K562 (cell line): Measurements from ENCODE around the gene WASF1. TPM values are rescaled to one million over a fixed set of nuclear protein-coding genes. Genes with fewer than 3 reads are reported as not detected.
A peak's percentile ranks its signal among the peaks of the same experiment; 100 is the strongest.
"Not testable (repeated sequence)": the region's sequence is repeated elsewhere in the genome, so short reads cannot be mapped to it uniquely, and the experiment has no call there.

Experiments
- ATAC-seq: fragments of 200-7000 bp; cut with Tn5 transposase; 3 replicates; pipeline ENCODE4 v1.9.1; 2020; ENCODE audit warnings: moderate library complexity
- BruUV-seq: library from RNA; stranded (reverse); fragments of 400-500 nt; replicated peaks from 2 replicates; lab custom pipeline; 2021; lab: Mats Ljungman, UMichigan
- CTCF ChIA-PET: fragments of 300-600 bp; formaldehyde crosslinking; extraction: SDS; loops from one replicate; lab custom pipeline; 2021; ENCODE audit warnings: low intra/inter-chr PET ratio; lab: Yijun Ruan, JAX
- POLR2A ChIA-PET: fragments of 300-600, 350-650 bp; sonication (Branson Sonifier 250); formaldehyde crosslinking; extraction: SDS; loops from one replicate; lab custom pipeline; 2021; ENCODE audit warnings: antibody characterized with exemption, inconsistent platforms; lab: Yijun Ruan, JAX
- DNase-seq, 4 experiments: peaks; one replicate each; pipeline versions ENCODE4 v3.0.0 to v3.0.0-alpha.2; 2011 to 2018; ENCODE audit warnings: low spot score in 3 of 4, mixed read lengths in 3 of 4; ENCODE audit errors: extremely low read depth in 1 of 4
- FAIRE-seq: peaks from 2 replicates; lab custom pipeline; 2011; peaks lifted over from hg19 to GRCh38; lab: Jason Lieb, UNC
- H2AFZ ChIP-seq: 2 replicates; pipeline ENCODE4 v1.6.0; 2011; ENCODE audit warnings: low read depth, low read length, control low read depth, inconsistent platforms
- H3K27ac ChIP-seq: fragments of 200-600 bp; 3 replicates; pipeline ENCODE4 v1.8.0; 2011; ENCODE audit warnings: low read depth, mild to moderate bottlenecking, control low read depth, inconsistent platforms, low read length, moderate library complexity, mixed read lengths; ENCODE audit errors: extremely low read depth
- H3K27me3 ChIP-seq, 2 experiments: fragments of 300-600 bp in 1 of 2; 2 replicates in 1 of 2; 3 replicates in 1 of 2; pipeline versions ENCODE4 v1.6.0 to v1.8.0; 2011; ENCODE audit warnings: inconsistent platforms in 2 of 2, low read length in 2 of 2, mild to moderate bottlenecking in 1 of 2, mixed read lengths in 1 of 2, moderate library complexity in 1 of 2; ENCODE audit not compliant: control insufficient read depth in 2 of 2, insufficient read depth in 2 of 2
- H3K36me3 ChIP-seq: fragments of 300-600 bp; 3 replicates; pipeline ENCODE4 v1.8.0; 2011; ENCODE audit warnings: mild to moderate bottlenecking, low read length, inconsistent platforms; ENCODE audit not compliant: control insufficient read depth, insufficient read depth
- H3K4me1 ChIP-seq, 2 experiments: fragments of 200-600 bp in 1 of 2; replicated peaks in 1 of 2; 2 replicates in 1 of 2; 3 replicates in 1 of 2; pipeline versions ENCODE4 v1.5.1 to v1.8.0; 2011; ENCODE audit warnings: inconsistent platforms in 2 of 2, low read length in 2 of 2, mild to moderate bottlenecking in 1 of 2, mixed read lengths in 1 of 2, moderate library complexity in 1 of 2; ENCODE audit not compliant: control insufficient read depth in 2 of 2, insufficient read depth in 2 of 2
- H3K4me2 ChIP-seq: 2 replicates; pipeline ENCODE4 v1.6.1; 2011; ENCODE audit warnings: low read length, control low read depth, inconsistent platforms, mixed read lengths; ENCODE audit not compliant: insufficient read depth
- H3K4me3 ChIP-seq: fragments of 200-600 bp; sonication (generic), shearing (Covaris generic); 2 replicates; pipeline ENCODE4 v1.5.1; 2016; ENCODE audit warnings: control low read depth, inconsistent platforms
- H3K79me2 ChIP-seq: fragments of 200-600 bp; 3 replicates; pipeline ENCODE4 v1.8.0; 2011; ENCODE audit warnings: low read length, inconsistent platforms; ENCODE audit not compliant: control insufficient read depth, insufficient read depth
- H3K9ac ChIP-seq, 2 experiments: 2 replicates each; pipeline versions ENCODE4 v1.6.0 to v1.6.1; 2011; ENCODE audit warnings: low read depth in 2 of 2, low read length in 2 of 2, control low read depth in 1 of 2, inconsistent platforms in 1 of 2, mild to moderate bottlenecking in 1 of 2, mixed read lengths in 1 of 2; ENCODE audit not compliant: insufficient read depth in 1 of 2
- H3K9me1 ChIP-seq: one replicate; pipeline ENCODE4 v1.6.0; 2011; ENCODE audit warnings: inconsistent platforms, mild to moderate bottlenecking, low read length, moderate library complexity; ENCODE audit not compliant: control insufficient read depth, insufficient read depth
- H3K9me3 ChIP-seq: replicated peaks from 2 replicates; pipeline ENCODE4 v1.5.1; 2011; ENCODE audit warnings: low read depth, low read length, inconsistent platforms; ENCODE audit not compliant: control insufficient read depth, insufficient read depth
- H4K20me1 ChIP-seq: replicated peaks from 2 replicates; pipeline ENCODE4 v1.6.1; 2011; ENCODE audit warnings: low read length, inconsistent platforms, mixed read lengths; ENCODE audit not compliant: control insufficient read depth, insufficient read depth
- BHLHE40 ChIP-seq: IDR thresholded peaks from 2 replicates; pipeline ENCODE4 v1.6.1; 2011; ENCODE audit warnings: low read length, improper control_type of control experiment
- CHD2 ChIP-seq: IDR thresholded peaks from 2 replicates; pipeline ENCODE4 v1.6.1; 2011; ENCODE audit warnings: low read depth, low read length
- MAFF ChIP-seq: IDR thresholded peaks from 2 replicates; pipeline ENCODE4 v1.6.1; 2012; ENCODE audit warnings: low read length, improper control_type of control experiment
- PRDM10 ChIP-seq: fragments of 450-650 bp; IDR thresholded peaks from 2 replicates; pipeline ENCODE4 v1.6.1; 2018; ENCODE audit not compliant: partially characterized antibody
- SAFB ChIP-seq: fragments of 200-400 bp; formaldehyde crosslinking; IDR thresholded peaks from 2 replicates; pipeline ENCODE4 v1.6.1; 2017; ENCODE audit warnings: low read depth, low read length, borderline replicate concordance
- ZBTB49 ChIP-seq: sonication (generic); formaldehyde crosslinking; IDR thresholded peaks from 2 replicates; pipeline ENCODE4 v1.8.0; 2022; ENCODE audit warnings: missing genetic modification reagents, mild to moderate bottlenecking, borderline replicate concordance
- ZBTB8A ChIP-seq: fragments of 450-650 bp; IDR thresholded peaks from 2 replicates; pipeline ENCODE4 v1.6.1; 2018; ENCODE audit warnings: mild to moderate bottlenecking, moderate library complexity; ENCODE audit not compliant: partially characterized antibody
- ZNF146 ChIP-seq: IDR thresholded peaks from one replicate; pipeline ENCODE4 v1.6.1; 2018; ENCODE audit warnings: missing compliant biosample characterization; ENCODE audit not compliant: unreplicated experiment
- WGBS: fragments of 100-300 bp; shearing (Covaris generic); methylation state at CpG from one replicate; pipeline ENCODE4 v1.1.6; 2016; ENCODE audit warnings: low coverage, mixed read lengths; ENCODE audit not compliant: insufficient coverage; ENCODE audit errors: missing lambda C conversion rate; 5-methylcytosine and 5-hydroxymethylcytosine counted together
- in situ Hi-C: fragments of 300-500 bp; cut with MboI; formaldehyde crosslinking; loops from 4 replicates; pipeline ENCODE4 v1.15.0; 2018; ENCODE audit warnings: inconsistent platforms, mixed read lengths
- intact Hi-C: fragments of 100-400 bp; cut with micrococcal nuclease; formaldehyde crosslinking; loops from 2 replicates; pipeline ENCODE4 v1.14.2; 2022
- polyA plus RNA-seq, 8 experiments: library from polyadenylated mRNA; depleted of rRNA in 4 of 8; stranded (reverse) in 5 of 8; unstranded in 3 of 8; fragments of >200 nt; fragmentation: Nextera tagmentation in 2 of 8; fragmentation: Illumina TruSeq in 1 of 8; extraction: Ambion mirVana in 2 of 8; extraction: Trizol in 1 of 8; gene quantifications; 2 replicates each; pipeline versions ENCODE4 v1.2.1 to v1.2.3, GENCODE V29; 2011 to 2014; ENCODE audit warnings: inconsistent platforms in 1 of 8, missing spikeins in 1 of 8
- total RNA-seq, 7 experiments: library from RNA; depleted of rRNA in 6 of 7; stranded (reverse); fragments of >200 nt in 6 of 7; fragmentation: Illumina TruSeq in 2 of 7; extraction: Trizol in 2 of 7; gene quantifications; 2 replicates each; pipeline versions ENCODE4 v1.2.1 to v1.2.3, GENCODE V29; 2011 to 2021; ENCODE audit warnings: low replicate concordance in 1 of 7

Gene WASF1
- total and polyA plus RNA-seq, 9 of the 15 experiments (the other 6 are each of a cell fraction or from before 2014, with no cell fraction given), result 2.1 to 18.2 (median 7.4) TPM

GRCh38 chr6:110121655-110122054 lies 57.8 kb downstream of the WASF1 start:
- POLR2A ChIA-PET, result not testable (repeated sequence)

GRCh38 chr6:110116258-110116657 lies 63.2 kb downstream of the WASF1 start:
- Histone ChIP-seq H3K4me1 (no peaks in the 10 kb centered on the region), H3K27ac (no peak overlapping the region), H3K79me2 (no peaks in the 10 kb centered on the region), H3K9ac (no peak overlapping the region), H3K9me3 (no peaks in the 10 kb centered on the region), H3K4me2 (peak overlapping the region; percentile 32; the same call in 1 of the 2 replicates), H3K9me1 (no peaks in the 10 kb centered on the region), H3K27me3 (no peaks in the 10 kb centered on the region), H4K20me1 (no peaks in the 10 kb centered on the region), H3K36me3 (no peaks in the 10 kb centered on the region), H2AFZ (no peak overlapping the region; the same call in 1 of the 2 replicates), H3K4me3 (no peak overlapping the region)
- peak; percentile 44; the same call in 1 of the 3 replicates for ATAC-seq
- no peak for FAIRE-seq
- 23% methylated on average over 8 of the region's 8 CpGs for WGBS
- ChIA-PET POLR2A (interaction anchor here (0.6 to 1.1 kb wide), 3 partner anchors 13 to 17 kb away, joined by 3 to 4 read pairs (median 3); no protein-coding TSS in a partner anchor), CTCF (no interaction called here)
- DNase-seq, result peak in 1 of 4 experiments; percentile 8
- intact Hi-C loops (no loop called here), in situ Hi-C loops (no loop called here)
- no TSS peak for BruUV-seq
- TF ChIP-seq ZBTB8A (no peak), MAFF (no peak), ZBTB49 (no peak), BHLHE40 (no peak), SAFB (no peak), CHD2 (no peak), PRDM10 (no peak)

More at GRCh38 chr6:110121655-110122054, 57.8 kb downstream of the WASF1 start:
- H4K20me1 ChIP-seq, H3K27me3 ChIP-seq, in situ Hi-C loops, H3K79me2 ChIP-seq, H3K4me3 ChIP-seq, H3K4me2 ChIP-seq, ATAC-seq, H3K9me3 ChIP-seq, FAIRE-seq, DNase-seq, H2AFZ ChIP-seq, BruUV-seq, H3K36me3 ChIP-seq, intact Hi-C loops, H3K9ac ChIP-seq, H3K27ac ChIP-seq, H3K4me1 ChIP-seq, CTCF ChIA-PET, H3K9me1 ChIP-seq: not testable (repeated sequence)
- 63% methylated on average over 4 of the region's 4 CpGs for WGBS
- TF ChIP-seq ZNF146 (CRISPR knock-in tag), result peak; percentile 37
